Measurements from ENCODE around the gene RINL. TPM values are rescaled to one million over a fixed set of nuclear protein-coding genes. Genes with fewer than 3 reads are reported as not detected.
"Not testable (repeated sequence)": the region's sequence is repeated elsewhere in the genome, so short reads cannot be mapped to it uniquely, and the experiment has no call there.

RINL gene
- total RNA-seq, 2 experiments from 2014 or later: 84.0 to 85.5 TPM

DNA sequence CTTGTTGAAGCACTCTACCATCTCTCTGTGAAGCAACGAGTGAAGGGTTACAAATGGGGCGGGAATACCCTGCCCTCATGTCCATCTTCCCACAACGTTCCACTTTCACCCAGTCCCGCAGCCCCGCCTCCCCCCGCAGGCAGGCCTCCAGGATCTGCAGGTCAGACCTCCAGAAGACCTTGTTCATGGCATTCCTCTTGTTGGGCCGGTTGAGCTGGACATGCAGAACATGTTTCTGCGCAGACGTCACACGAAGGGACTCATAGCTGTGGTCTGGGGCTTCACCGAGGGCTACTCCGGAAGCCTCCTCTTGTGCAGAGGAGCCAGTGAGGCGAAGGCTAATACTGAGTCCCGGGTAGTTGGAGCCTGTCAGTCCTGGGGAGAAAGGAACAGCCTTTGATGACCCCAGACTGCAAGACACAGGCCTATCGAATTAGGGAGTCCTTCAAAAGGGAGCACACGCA, 46.9 kb downstream of the RINL start:
- CTCF ChIA-PET: interaction anchor here (0.8 to 1.3 kb wide), 4 partner anchors 18 to 99 kb away, joined by 3 to 5 read pairs (median 3); partner anchors contain the start of genes MRPS12 and SARS2

DNA sequence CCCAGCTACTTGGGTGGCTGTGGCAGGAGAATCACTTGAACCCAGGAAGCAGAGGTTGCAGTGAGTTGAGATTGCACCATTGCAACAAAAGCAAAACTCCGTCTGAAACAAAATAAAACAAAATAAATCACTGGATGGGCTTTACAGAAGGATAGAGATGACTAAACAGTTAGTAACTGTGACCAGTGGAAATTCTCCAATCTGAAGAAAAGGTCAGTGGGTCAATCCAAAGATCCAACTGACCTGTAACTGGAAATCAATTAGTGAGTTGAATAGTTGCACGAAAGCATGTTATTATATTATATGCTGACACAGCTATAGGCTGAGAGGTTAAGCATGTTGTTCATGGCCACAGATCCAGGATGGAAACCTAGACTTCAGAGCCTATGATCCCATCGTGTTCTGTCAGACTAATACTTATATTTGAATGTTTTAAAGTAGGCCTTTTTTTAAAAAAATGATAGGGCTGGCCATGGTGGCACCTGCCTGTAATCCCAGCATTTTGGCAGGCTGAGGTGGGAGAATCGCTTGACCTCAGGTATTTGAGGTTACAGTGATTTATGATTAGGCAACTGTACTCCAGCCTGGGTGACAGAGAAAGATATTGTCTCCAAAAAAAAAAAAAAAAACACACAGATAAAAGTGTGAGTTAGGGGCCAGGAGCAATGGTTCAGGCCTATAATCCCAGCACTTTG, 47.9 kb downstream of the RINL start:
- ChIA-PET POLR2A (interaction anchor here (0.7 kb wide), 1 partner anchor 50 kb away, joined by 3 read pairs; no protein-coding TSS in a partner anchor), CTCF (interaction anchor here (1.3 kb wide), 1 partner anchor 10 kb away, joined by 3 read pairs; no protein-coding TSS in a partner anchor)

More for the DNA sequence above, 46.9 kb downstream of the RINL start:
- POLR2A ChIA-PET: interaction anchor here (1.0 to 1.3 kb wide), 4 partner anchors 11 to 18 kb away, joined by 5 to 15 read pairs (median 6); partner anchors contain the start of gene HNRNPL

DNA sequence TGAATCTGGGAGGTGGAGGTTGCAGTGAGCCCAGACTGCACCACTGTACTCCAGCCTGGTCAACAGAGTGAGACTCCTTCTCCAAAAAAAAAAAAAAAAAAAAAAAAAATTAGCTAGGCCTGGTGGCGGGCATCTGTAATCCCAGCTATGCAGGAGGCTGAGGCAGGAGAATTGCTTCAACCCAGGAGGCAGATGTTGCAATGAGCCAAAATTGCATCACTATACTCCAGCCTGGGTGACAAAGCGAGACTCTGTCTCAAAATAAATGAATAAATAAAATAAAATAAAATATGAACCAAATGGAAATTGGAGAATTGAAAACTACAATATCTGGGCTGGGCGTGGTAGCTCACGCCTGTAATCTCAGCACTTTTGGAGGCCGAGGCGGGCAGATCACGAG, 48.9 kb downstream of the RINL start:
- POLR2A ChIA-PET: not testable (repeated sequence)
- CTCF ChIA-PET: interaction anchor here (0.6 to 1.3 kb wide), 2 partner anchors 9 to 26 kb away, joined by 3 read pairs; no protein-coding TSS in a partner anchor

- CTCF ChIA-PET: no interaction called here
- POLR2A ChIA-PET: no interaction called here
Measured at GRCh38 chr19:38826856-38827551, 51.1 kb downstream of the RINL start.

DNA sequence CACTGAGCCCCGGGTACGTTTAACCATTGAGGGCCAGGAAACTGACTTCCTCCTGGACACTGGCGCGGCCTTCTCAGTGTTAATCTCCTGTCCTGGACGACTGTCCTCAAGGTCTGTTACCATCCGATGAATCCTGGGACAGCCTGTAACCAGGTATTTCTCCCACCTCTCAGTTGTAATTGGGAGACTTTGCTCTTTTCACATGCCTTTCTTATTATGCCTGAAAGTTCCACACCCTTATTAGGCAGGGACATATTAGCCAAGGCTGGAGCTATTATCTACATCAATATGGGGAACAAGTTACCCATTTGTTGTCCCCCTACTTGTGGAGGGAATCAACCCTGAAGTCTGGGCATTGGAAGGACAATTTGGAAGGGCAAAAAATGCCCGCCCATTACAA, 52.1 kb downstream of the RINL start:
- CTCF ChIA-PET: not testable (repeated sequence)

GRCh38 chr19:38821230-38821825, 56.7 kb downstream of the RINL start:
- POLR2A ChIA-PET: not testable (repeated sequence)
- CTCF ChIA-PET: interaction anchor here (0.6 to 1.3 kb wide), 2 partner anchors 9 to 413 kb away, joined by 3 read pairs; no protein-coding TSS in a partner anchor

More for the DNA sequence above, 52.1 kb downstream of the RINL start:
- POLR2A ChIA-PET: not testable (repeated sequence)

DNA sequence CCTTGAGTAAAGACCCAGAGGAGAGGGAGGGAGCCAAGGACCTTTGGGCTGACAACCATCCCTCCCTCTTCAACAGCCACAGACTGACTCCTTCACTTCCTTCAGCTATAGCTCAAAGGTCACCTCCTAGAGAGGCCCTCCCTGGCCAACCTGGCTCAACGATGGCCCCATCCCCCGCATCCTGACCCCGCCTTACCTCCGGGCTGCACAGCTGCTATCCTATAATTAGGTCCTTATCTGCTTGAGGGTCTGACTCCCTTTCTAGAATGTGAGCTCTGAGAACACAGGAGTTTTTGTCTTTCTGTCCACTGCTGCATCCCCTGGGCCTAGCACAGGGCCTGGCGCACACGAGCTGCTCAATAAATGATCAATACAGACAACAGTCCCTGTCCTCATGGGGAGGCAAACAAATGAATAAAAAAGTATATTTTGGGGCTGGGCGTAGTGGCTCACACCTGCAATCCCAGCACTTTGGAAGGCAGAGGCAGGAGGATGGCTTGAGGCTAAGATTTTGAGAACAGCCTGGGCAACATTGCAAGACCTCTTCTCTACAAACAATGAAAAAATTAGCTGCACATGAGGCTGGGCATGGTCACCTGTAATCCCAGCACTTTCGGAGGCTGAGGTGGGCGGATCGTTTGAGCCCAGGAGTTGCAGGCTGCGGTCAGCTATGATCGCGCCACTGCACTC, 58.7 kb downstream of the RINL start:
- CTCF ChIA-PET: no interaction called here

More for the DNA sequence above, 58.7 kb downstream of the RINL start:
- POLR2A ChIA-PET: interaction anchor here (0.6 kb wide), 2 partner anchors 136 to 760 kb away, joined by 3 to 7 read pairs; no protein-coding TSS in a partner anchor

Other genes with a start within 250 kb of the RINL start
- 100 to 1,000 TPM; 292 to 301 TPM for gene ACTN4, start 230.6 kb downstream of the RINL start, total RNA-seq
- 1 to 10 TPM; 3.3 to 3.7 TPM for gene CAPN12, start 133.8 kb downstream of the RINL start, total RNA-seq
- not detected for gene LGALS7, start 104.8 kb downstream of the RINL start, total RNA-seq
- gene LGALS7B, start 89.1 kb downstream of the RINL start, total RNA-seq: not detected
- under 1 TPM; 0.65 to 0.82 TPM for gene LGALS4, start 65.3 kb downstream of the RINL start, total RNA-seq
- gene ECH1, start 46.5 kb downstream of the RINL start, total RNA-seq: 100 to 1,000 TPM; 108 to 124 TPM
- gene HNRNPL, start 28.3 kb downstream of the RINL start, total RNA-seq: 100 to 1,000 TPM; 677 to 698 TPM
- 10 to 100 TPM; 28.3 to 30.4 TPM for gene SIRT2, start 21.3 kb upstream of the RINL start, total RNA-seq
- gene NFKBIB, start 21.7 kb upstream of the RINL start, total RNA-seq: 100 to 1,000 TPM in 1 of 2 experiments, 10 to 100 TPM in 1; 99.9 to 103 TPM
- gene CCER2, start 33.9 kb upstream of the RINL start, total RNA-seq: under 1 TPM; 0.44 to 0.53 TPM
- gene SARS2, start 52.5 kb upstream of the RINL start, total RNA-seq: 10 to 100 TPM; 41.7 to 47.3 TPM
- 100 to 1,000 TPM; 113 to 121 TPM for gene MRPS12, start 52.7 kb upstream of the RINL start, total RNA-seq
- gene FBXO17, start 97.5 kb upstream of the RINL start, total RNA-seq: not detected
- 1 to 10 TPM in 1 of 2 experiments, under 1 TPM in 1; 0.82 to 1.4 TPM for gene FBXO27, start 154.3 kb upstream of the RINL start, total RNA-seq
- gene ACP7, start 206.1 kb upstream of the RINL start, total RNA-seq: not detected
- 10 to 100 TPM; 19.2 TPM for gene PAK4, start 247.5 kb upstream of the RINL start, total RNA-seq